Chondrocyte (in vitro differentiated cells): ENCODE measurements around the gene UBE2Z. TPM values are rescaled to one million over a fixed set of nuclear protein-coding genes. Genes with fewer than 3 reads are reported as not detected.

Experiments used
- DNase-seq: peaks from one replicate; pipeline ENCODE4 v3.0.0; 2021; ENCODE audit warnings: mixed read lengths, low spot score
- H3K27ac Mint-ChIP-seq: one replicate; pipeline ENCODE4 v1.8.0; 2021; ENCODE audit warnings: mild to moderate bottlenecking, moderate library complexity, mixed read lengths; ENCODE audit not compliant: unreplicated experiment
- H3K27me3 Mint-ChIP-seq: 2 replicates; pipeline ENCODE4 v1.8.0; 2021; ENCODE audit warnings: low read depth, mixed read lengths
- H3K36me3 Mint-ChIP-seq: 2 replicates; pipeline ENCODE4 v1.8.0; 2021; ENCODE audit warnings: low read depth, mixed read lengths
- H3K4me1 Mint-ChIP-seq: 2 replicates; pipeline ENCODE4 v1.8.0; 2021; ENCODE audit warnings: low read depth, mild to moderate bottlenecking, mixed read lengths
- H3K4me3 Mint-ChIP-seq: one replicate; pipeline ENCODE4 v1.8.0; 2021; ENCODE audit warnings: mild to moderate bottlenecking, moderate library complexity, mixed read lengths; ENCODE audit not compliant: unreplicated experiment
- H3K9me3 Mint-ChIP-seq: 2 replicates; pipeline ENCODE4 v1.8.0; 2021; ENCODE audit warnings: low read depth, mixed read lengths
- long read RNA-seq: library from polyadenylated mRNA; stranded (forward); transcript quantifications from one replicate; pipeline ENCODE4 v2.0.0, GENCODE V29; 2021
- total RNA-seq: library from RNA; stranded (reverse); gene quantifications from 3 replicates; pipeline ENCODE4 v1.2.1, GENCODE V29; 2021
- TF ChIP-seq, protein P1 (sequence below): fragments of 200-600 bp; sonication (generic); IDR thresholded peaks from 2 replicates; pipeline ENCODE4 v1.5.0; 2021; ENCODE audit warnings: antibody characterized with exemption, mild to moderate bottlenecking, moderate library complexity

The UBE2Z gene
- 114 to 116 TPM (median 114 TPM) in 3 replicates for total RNA-seq
- long read RNA-seq, transcript UBE2Z-201 (7 exons, 3,122 nt), result major isoform, 197 of 231 reads
- long read RNA-seq, partial matches to known transcripts, result 24 of 231 reads
- long read RNA-seq, other reads (novel, unspliced or antisense), result 10 of 231 reads

DNA sequence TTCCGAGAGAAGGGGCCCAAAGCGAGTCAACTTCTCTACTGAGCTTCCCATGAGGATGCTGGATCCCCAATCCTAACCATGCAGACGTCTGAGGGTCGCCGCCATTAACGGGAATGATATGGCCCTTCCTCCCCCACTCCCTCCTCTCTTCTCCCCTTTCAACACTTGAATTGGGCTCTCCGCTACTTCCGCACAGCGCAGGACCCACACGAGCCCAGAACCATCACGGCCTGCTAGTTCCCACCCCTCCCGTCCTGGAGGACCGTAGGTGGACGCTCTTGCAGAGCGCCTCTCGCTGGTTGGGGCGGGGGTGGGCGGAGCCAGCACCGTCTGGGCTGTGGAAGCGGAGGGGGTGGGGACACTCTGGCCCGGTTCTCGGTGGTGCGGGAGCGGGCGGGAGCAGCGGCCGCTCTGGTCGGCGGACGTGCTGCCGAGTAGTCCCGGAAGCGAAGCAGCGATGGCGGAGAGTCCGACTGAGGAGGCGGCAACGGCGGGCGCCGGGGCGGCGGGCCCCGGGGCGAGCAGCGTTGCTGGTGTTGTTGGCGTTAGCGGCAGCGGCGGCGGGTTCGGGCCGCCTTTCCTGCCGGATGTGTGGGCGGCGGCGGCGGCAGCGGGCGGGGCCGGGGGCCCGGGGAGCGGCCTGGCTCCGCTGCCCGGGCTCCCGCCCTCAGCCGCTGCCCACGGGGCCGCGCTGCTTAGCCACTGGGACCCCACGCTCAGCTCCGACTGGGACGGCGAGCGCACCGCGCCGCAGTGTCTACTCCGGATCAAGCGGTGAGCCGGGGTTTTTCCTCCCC is at the start of gene UBE2Z:
Gene UBE2Z (plus strand): TSS at position 361 of the 797 bp plus-strand sequence. CDS start 97 bp downstream, at position 458.
- H3K27ac Mint-ChIP-seq, result peak within 1 kb of the TSS; percentile 99
- TF ChIP-seq, protein P1, sequence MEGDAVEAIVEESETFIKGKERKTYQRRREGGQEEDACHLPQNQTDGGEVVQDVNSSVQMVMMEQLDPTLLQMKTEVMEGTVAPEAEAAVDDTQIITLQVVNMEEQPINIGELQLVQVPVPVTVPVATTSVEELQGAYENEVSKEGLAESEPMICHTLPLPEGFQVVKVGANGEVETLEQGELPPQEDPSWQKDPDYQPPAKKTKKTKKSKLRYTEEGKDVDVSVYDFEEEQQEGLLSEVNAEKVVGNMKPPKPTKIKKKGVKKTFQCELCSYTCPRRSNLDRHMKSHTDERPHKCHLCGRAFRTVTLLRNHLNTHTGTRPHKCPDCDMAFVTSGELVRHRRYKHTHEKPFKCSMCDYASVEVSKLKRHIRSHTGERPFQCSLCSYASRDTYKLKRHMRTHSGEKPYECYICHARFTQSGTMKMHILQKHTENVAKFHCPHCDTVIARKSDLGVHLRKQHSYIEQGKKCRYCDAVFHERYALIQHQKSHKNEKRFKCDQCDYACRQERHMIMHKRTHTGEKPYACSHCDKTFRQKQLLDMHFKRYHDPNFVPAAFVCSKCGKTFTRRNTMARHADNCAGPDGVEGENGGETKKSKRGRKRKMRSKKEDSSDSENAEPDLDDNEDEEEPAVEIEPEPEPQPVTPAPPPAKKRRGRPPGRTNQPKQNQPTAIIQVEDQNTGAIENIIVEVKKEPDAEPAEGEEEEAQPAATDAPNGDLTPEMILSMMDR, result peak; percentile 66
- DNase-seq, result no peak
- no peaks in the 10 kb centered on the region for H3K9me3 Mint-ChIP-seq
- H3K4me3 Mint-ChIP-seq, result peak within 1 kb of the TSS; percentile 90
- H3K4me1 Mint-ChIP-seq, result peaks cover 51% of the 10 kb centered on the region
- H3K36me3 Mint-ChIP-seq, result peaks cover 6% of the 10 kb centered on the region
- no peaks in the 10 kb centered on the region for H3K27me3 Mint-ChIP-seq

DNA sequence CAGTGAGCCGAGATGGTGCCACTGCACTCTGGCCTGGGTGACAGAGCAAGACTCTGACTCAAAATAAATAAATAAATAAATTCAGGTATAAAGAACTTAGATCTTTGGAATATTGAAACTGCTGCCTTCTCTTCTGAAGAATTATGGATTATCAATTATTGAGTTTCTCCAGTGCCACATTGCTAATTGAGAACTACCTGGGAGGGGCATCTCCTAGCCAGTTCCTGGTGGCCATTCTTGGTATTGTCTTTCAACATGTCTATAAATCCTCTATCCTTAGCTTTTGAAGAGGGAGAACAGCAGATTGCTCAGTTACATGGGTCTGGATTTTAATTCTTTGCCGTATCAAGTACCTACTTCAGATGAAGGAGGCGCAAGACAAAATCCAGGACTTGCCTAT is 48.2 kb upstream of the UBE2Z start:
- Mint-ChIP-seq H3K27ac (no peak overlapping the region), H3K27me3 (no peaks in the 10 kb centered on the region), H3K4me3 (no peak overlapping the region), H3K9me3 (no peaks in the 10 kb centered on the region), H3K36me3 (peaks cover 51% of the 10 kb centered on the region), H3K4me1 (no peaks in the 10 kb centered on the region)
- DNase-seq, result no peak
- TF ChIP-seq, protein P1, result peak; percentile 46

DNA sequence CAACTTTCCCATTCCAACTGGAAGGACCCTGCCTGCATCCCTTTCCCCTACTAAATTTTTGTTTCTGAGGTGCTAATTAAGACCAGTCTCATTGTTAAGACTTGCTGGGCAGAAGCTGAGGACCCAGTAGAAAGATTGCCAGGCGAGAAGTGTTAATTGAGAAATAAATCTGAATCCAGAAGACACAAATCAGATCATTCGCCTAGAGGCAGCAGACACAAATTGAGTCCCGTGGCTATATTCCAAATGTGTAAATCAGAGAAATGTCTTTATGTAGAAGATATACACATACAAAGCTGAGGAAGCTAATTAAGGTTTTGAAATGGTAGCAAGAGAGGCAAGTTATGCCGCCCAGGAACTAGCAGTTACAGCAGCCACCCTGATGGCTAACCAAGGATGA is 47.8 kb upstream of the UBE2Z start:
- no peaks in the 10 kb centered on the region for H3K27me3 Mint-ChIP-seq
- no peaks in the 10 kb centered on the region for H3K9me3 Mint-ChIP-seq
- TF ChIP-seq, protein P1, result no peak
- H3K4me1 Mint-ChIP-seq, result no peaks in the 10 kb centered on the region
- no peak overlapping the region for H3K27ac Mint-ChIP-seq
- H3K4me3 Mint-ChIP-seq, result no peak overlapping the region
- H3K36me3 Mint-ChIP-seq, result peaks cover 53% of the 10 kb centered on the region
- DNase-seq, result no peak

DNA sequence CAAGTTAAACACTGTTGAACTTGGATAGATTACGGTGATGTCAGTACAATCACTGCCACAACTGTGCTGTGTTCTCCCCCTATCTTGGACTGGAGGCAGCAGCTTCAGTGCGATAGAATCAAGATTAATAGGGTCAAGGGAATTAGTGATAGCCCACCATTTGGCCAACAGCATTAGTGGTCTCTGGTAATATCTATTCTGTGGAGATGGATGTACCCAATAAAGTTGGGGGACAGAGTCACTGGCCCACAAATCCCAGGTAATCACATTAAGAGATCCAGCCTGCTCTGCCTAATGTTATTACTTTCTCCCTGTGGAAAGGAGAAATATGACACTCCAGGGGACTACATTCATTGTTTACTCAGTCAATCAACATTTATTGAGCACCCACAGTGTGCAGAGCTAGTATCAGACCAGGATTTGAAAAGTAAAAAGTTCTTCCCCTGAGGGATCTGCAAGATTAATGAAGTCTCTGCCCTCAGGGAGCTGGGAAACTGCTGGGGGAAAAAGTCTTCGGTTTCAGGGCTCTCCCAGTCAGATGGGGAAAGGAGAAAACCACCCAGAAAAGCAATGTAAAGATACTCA is 39.2 kb upstream of the UBE2Z start:
- Mint-ChIP-seq H3K27ac (no peak overlapping the region), H3K27me3 (no peaks in the 10 kb centered on the region), H3K4me3 (no peak overlapping the region), H3K4me1 (peaks cover 6% of the 10 kb centered on the region), H3K9me3 (no peaks in the 10 kb centered on the region), H3K36me3 (peaks cover 18% of the 10 kb centered on the region)
- TF ChIP-seq, protein P1, result no peak
- no peak for DNase-seq

DNA sequence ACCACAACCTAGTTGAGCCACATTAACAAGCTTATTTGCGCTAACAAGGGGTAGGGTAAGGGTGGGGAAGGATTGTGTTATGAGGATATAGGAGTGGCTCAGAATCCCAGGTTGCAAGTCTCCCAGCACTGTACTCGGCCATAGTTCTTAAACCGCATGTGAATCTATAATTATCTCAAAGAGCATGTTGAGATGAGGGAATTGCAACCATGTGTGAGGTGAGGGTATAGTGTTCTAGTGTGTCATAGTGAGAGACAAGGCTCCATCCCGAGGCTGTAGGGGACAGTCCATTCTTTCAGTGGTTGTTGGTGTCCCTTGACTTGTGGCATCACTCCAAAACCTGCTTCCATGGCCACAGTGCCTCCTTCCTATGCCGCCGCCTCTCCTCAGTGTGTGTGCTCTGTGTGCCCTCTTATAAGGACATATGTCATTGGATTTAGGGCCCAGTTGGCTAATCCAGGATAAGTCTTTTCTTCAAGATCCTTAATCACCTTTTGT is 38.3 kb upstream of the UBE2Z start:
- H3K4me3 Mint-ChIP-seq, result no peak overlapping the region
- H3K27me3 Mint-ChIP-seq, result no peaks in the 10 kb centered on the region
- peaks cover 10% of the 10 kb centered on the region for H3K36me3 Mint-ChIP-seq
- TF ChIP-seq, protein P1, result no peak
- H3K4me1 Mint-ChIP-seq, result peaks cover 6% of the 10 kb centered on the region
- no peak overlapping the region for H3K27ac Mint-ChIP-seq
- H3K9me3 Mint-ChIP-seq, result no peaks in the 10 kb centered on the region
- DNase-seq, result no peak
